ENCODE results near the gene RIN2. TPM values are rescaled to one million over a fixed set of nuclear protein-coding genes. Genes with fewer than 3 reads are reported as not detected.

RIN2 gene
- total and polyA plus RNA-seq, 2 of the 4 experiments (the other 2 are of a cell fraction): 16.1 to 72.2 TPM

DNA sequence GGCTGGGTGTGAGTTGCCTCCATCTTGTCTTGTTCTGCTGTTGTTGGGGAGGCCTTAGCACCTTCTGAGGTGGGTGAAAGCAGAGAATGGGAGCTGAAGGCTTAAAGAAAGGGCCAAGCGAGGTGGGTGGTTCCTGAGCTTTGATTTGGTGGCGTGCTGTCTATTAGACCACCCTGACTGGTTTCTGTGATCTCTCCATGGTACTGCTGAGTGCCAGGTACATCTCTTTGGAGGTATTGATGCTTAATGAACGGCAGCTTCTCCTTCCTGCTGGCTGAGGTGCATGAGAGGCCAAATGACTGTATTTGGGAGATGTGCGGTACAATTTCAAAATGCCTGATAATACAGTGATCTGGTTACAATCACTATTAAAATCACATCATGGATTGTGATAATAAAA, 15.4 kb downstream of the RIN2 start:
- H2BK5ac ChIP-seq (ENCODE audit: low read depth, low read length, poor library complexity, severe bottlenecking): no peak overlapping the region
- in situ Hi-C loops (cut with MboI; ENCODE audit: low sequenced_read_pairs) (no loop called here), dilution Hi-C loops (cut with HindIII; ENCODE audit: low sequenced_read_pairs, unreplicated experiment) (no loop called here), intact Hi-C loops (cut with micrococcal nuclease) (no loop called here)
- H3K9me3 ChIP-seq (ENCODE audit: control insufficient read depth, insufficient read depth, low read length): no peaks in the 10 kb centered on the region
- H3K14ac ChIP-seq (replicated peaks; ENCODE audit: low read depth, low read length): no peak overlapping the region
- no peak overlapping the region for H3K18ac ChIP-seq (ENCODE audit: low read depth, low read length)
- H2AFZ ChIP-seq (replicated peaks; ENCODE audit: low read length, poor library complexity): no peak overlapping the region
- no peak overlapping the region; the same call in 1 of the 2 replicates for H3K23ac ChIP-seq (ENCODE audit: low read depth, low read length)
- H4K5ac ChIP-seq (ENCODE audit: low read depth, low read length): no peak overlapping the region
- no peak for DNase-seq
- BruUV-seq (replicated peaks): no TSS peak
- H3K4me2 ChIP-seq (ENCODE audit: low read depth, low read length): no peak overlapping the region
- H3K56ac ChIP-seq (ENCODE audit: extremely low read depth, insufficient read depth, low read length): no peak overlapping the region
- no peak for ATAC-seq (ENCODE audit: low read depth)
- peaks cover 42 to 81% of the 10 kb centered on the region in 2 experiments for H3K79me1 ChIP-seq (ENCODE audit: low read depth in 1 of 2, low read length in 2 of 2)
- no peak overlapping the region for H3K27ac ChIP-seq (ENCODE audit: insufficient read depth, low read length)
- ChIA-PET CTCF (interaction anchor here (1.1 kb wide), 1 partner anchor 11 kb away, joined by 4 read pairs; no protein-coding TSS in a partner anchor), POLR2A (ENCODE audit: unreplicated experiment) (interaction anchor here (0.6 kb wide), 1 partner anchor 786 kb away, joined by 3 read pairs; no protein-coding TSS in a partner anchor)
- H2BK20ac ChIP-seq (ENCODE audit: low read depth, low read length): no peak overlapping the region
- H3K4me3 ChIP-seq (ENCODE audit: insufficient read depth, low read depth, low read length): no peak overlapping the region
- TF ChIP-seq RAD21 (IDR thresholded peaks at IDR 0.05; ENCODE audit: low read length): no peak
- peaks cover 14% of the 10 kb centered on the region for H3K4me1 ChIP-seq (ENCODE audit: control insufficient read depth, insufficient read depth, low read length)
- H3K4ac ChIP-seq (ENCODE audit: low read depth, low read length): no peak overlapping the region
- H4K20me1 ChIP-seq (ENCODE audit: insufficient read depth, low read length): peaks cover 11% of the 10 kb centered on the region
- H2BK120ac ChIP-seq (ENCODE audit: low read depth, low read length): no peak overlapping the region
- no peak overlapping the region for H3K9ac ChIP-seq (ENCODE audit: low read depth, low read length)
- peaks cover 16% of the 10 kb centered on the region for H3K9me1 ChIP-seq (ENCODE audit: insufficient read depth, low read length)
- H3K36me3 ChIP-seq (ENCODE audit: control insufficient read depth, insufficient read depth, low read length): peaks cover 4% of the 10 kb centered on the region
- no peak overlapping the region for H2BK15ac ChIP-seq (ENCODE audit: low read depth, low read length)
- H2AK9ac ChIP-seq (replicated peaks; ENCODE audit: low read depth, low read length, poor library complexity): peak overlapping the region; percentile 26
- H3K27me3 ChIP-seq (ENCODE audit: control insufficient read depth, insufficient read depth, low read length): no peaks in the 10 kb centered on the region
- H2AK5ac ChIP-seq (ENCODE audit: low read depth, low read length): no peak overlapping the region
- H4K91ac ChIP-seq (ENCODE audit: insufficient read depth, low read depth, low read length): no peak overlapping the region
- no CpG with 5 or more reads among the region's 4 CpGs for WGBS, 2 experiments (ENCODE audit: extremely low coverage in 2 of 2, insufficient read length in 1 of 2)
- no peak overlapping the region for H4K8ac ChIP-seq (ENCODE audit: low read depth in 2 of 2, low read length in 2 of 2)

All from IMR-90 (cell line).